ENCODE results near the gene ABCG2. TPM values are rescaled to one million over a fixed set of nuclear protein-coding genes. Genes with fewer than 3 reads are reported as not detected.
"Not testable (repeated sequence)": the region's sequence is repeated elsewhere in the genome, so short reads cannot be mapped to it uniquely, and the experiment has no call there.

The ABCG2 gene
- total RNA-seq, 2 experiments from 2014 or later = 1.1 to 1.4 TPM

DNA sequence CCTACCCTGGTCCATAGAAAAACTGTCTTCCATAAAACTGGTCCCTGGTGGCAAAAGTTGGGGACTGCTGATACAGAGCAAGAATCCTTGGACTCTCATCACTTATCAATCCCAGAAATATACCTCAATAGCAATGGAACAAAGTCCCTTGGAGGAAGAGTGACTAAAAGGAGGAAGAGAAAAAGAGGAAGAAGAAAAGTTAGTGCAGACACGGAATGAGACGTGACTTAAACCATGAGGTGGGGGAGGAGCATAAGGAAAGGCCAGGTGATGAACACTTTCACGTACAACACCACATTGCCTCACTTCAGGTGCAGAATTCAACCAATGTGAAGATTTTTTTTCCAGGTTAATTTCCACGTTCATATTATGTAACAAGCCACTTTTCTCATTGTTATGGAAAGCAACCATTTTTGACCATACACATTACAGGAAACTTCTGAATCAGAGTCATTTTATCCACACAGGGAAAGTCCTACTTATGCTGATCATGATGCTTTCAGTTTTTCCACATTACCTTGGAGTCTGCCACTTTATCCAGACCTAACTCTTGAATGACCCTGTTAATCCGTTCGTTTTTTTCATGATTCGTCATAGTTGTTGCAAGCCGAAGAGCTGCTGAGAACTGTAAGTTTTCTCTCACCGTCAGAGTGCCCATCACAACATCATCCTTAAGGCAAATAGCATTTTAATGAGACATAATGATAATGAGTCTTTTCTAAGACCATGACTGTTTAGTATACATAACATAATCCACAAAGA lies 27.7 kb downstream of the ABCG2 start:
- Mint-ChIP-seq H3K4me1 (no peaks in the 10 kb centered on the region), H3K9me3 (peaks cover 1% of the 10 kb centered on the region), H3K27ac (no peak overlapping the region), H3K27me3 (peaks cover 9% of the 10 kb centered on the region), H3K4me3 (no peak overlapping the region), H3K36me3 (ENCODE audit: low read depth) (peaks cover 1% of the 10 kb centered on the region)
- POLR2A ChIA-PET = no interaction called here
- no peak for DNase-seq
- CTCF ChIA-PET = no interaction called here

GRCh38 chr4:88130003-88130402 lies 28.4 kb downstream of the ABCG2 start:
- Mint-ChIP-seq H3K9me3 (peaks cover 4% of the 10 kb centered on the region), H3K27me3 (peaks cover 9% of the 10 kb centered on the region), H3K36me3 (ENCODE audit: low read depth) (peaks cover 1% of the 10 kb centered on the region), H3K27ac (no peak overlapping the region), H3K4me1 (no peaks in the 10 kb centered on the region), H3K4me3 (no peak overlapping the region)
- DNase-seq = no peak
- POLR2A ChIA-PET = no interaction called here
- CTCF ChIA-PET = no interaction called here

- POLR2A ChIA-PET; H3K27me3 Mint-ChIP-seq; H3K4me1 Mint-ChIP-seq; H3K36me3 Mint-ChIP-seq (ENCODE audit: low read depth); H3K27ac Mint-ChIP-seq; H3K4me3 Mint-ChIP-seq; DNase-seq: not testable (repeated sequence)
- CTCF ChIA-PET = interaction anchor here (1.3 kb wide), 1 partner anchor 11 kb away, joined by 3 read pairs; no protein-coding TSS in a partner anchor
- peaks cover 31% of the 10 kb centered on the region for H3K9me3 Mint-ChIP-seq
Observed at GRCh38 chr4:88122260-88122659, 36.2 kb downstream of the ABCG2 start.

DNA sequence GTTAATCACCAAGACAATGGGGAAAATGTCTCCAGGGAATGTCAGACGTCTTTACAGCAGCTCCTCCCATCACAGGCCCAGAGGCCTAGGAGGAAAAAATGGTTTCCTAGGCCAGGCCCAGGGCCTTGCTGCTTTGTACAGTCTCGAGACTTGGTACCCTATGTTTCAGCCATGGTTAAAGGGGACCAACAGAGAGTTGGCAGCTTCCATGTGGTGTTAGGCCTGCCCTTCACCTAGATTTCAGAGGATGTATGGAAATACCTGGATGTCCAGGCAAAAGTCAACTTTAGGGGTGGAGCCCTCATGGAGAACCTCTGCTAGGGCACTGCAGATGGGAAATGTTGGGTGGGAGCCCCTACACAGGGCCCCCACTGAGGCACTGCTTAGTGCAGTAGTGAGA lies 38.5 kb downstream of the ABCG2 start:
- Mint-ChIP-seq H3K27me3 (no peaks in the 10 kb centered on the region), H3K27ac (no peak overlapping the region), H3K36me3 (ENCODE audit: low read depth) (peaks cover 9% of the 10 kb centered on the region), H3K4me3 (no peak overlapping the region), H3K9me3 (peaks cover 28% of the 10 kb centered on the region), H3K4me1 (no peaks in the 10 kb centered on the region)
- CTCF ChIA-PET = interaction anchor here (0.7 to 0.9 kb wide), 2 partner anchors 10 to 21 kb away, joined by 3 read pairs; no protein-coding TSS in a partner anchor
- no peak for DNase-seq
- POLR2A ChIA-PET = no interaction called here

GRCh38 chr4:88115587-88115986 lies 42.9 kb downstream of the ABCG2 start:
- POLR2A ChIA-PET = interaction anchor here (0.7 kb wide), 1 partner anchor 316 kb away, joined by 3 read pairs; no protein-coding TSS in a partner anchor
- Mint-ChIP-seq H3K36me3 (ENCODE audit: low read depth) (peaks cover 8% of the 10 kb centered on the region), H3K4me3 (no peak overlapping the region), H3K9me3 (peaks cover 15% of the 10 kb centered on the region), H3K27ac (no peak overlapping the region), H3K27me3 (no peaks in the 10 kb centered on the region), H3K4me1 (no peaks in the 10 kb centered on the region)
- DNase-seq = no peak
- CTCF ChIA-PET = interaction anchor here (1.2 kb wide), 1 partner anchor 11 kb away, joined by 4 read pairs; no protein-coding TSS in a partner anchor

DNA sequence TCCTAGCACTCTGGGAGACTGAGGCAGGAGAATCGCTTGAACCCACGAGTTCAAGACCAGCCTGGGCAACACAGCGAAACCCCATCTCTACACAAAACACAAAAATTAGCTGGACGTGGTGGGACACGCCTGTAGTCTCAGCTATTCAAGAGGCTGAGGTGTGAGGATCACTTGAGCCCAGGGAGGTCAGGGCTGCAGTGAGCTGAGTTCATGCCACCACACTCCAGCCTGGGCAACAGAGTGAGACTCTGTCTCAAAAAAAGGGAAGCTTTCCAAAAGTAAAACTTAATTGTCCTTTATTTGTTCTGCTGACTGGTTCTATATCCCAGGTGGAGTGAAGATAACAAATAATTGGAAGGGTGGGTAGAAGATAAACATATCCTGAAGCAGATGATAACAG lies 45.6 kb downstream of the ABCG2 start:
- no peak for DNase-seq
- Mint-ChIP-seq H3K36me3 (ENCODE audit: low read depth) (no peaks in the 10 kb centered on the region), H3K4me3 (no peak overlapping the region), H3K27ac (no peak overlapping the region), H3K4me1 (no peaks in the 10 kb centered on the region), H3K27me3 (no peaks in the 10 kb centered on the region), H3K9me3 (no peaks in the 10 kb centered on the region)
- POLR2A ChIA-PET = no interaction called here
- CTCF ChIA-PET = interaction anchor here (1.2 kb wide), 1 partner anchor 14 kb away, joined by 3 read pairs; no protein-coding TSS in a partner anchor

GRCh38 chr4:88110826-88111225 lies 47.6 kb downstream of the ABCG2 start:
- Mint-ChIP-seq H3K27ac (no peak overlapping the region), H3K36me3 (ENCODE audit: low read depth) (no peaks in the 10 kb centered on the region), H3K4me1 (no peaks in the 10 kb centered on the region), H3K9me3 (no peaks in the 10 kb centered on the region), H3K27me3 (peaks cover under 1% of the 10 kb centered on the region), H3K4me3 (no peak overlapping the region)
- no peak for DNase-seq
- POLR2A ChIA-PET = no interaction called here
- CTCF ChIA-PET = interaction anchor here (0.5 to 1.2 kb wide), 4 partner anchors 9 to 103 kb away, joined by 3 read pairs; no protein-coding TSS in a partner anchor

GRCh38 chr4:88109123-88109881 lies 49.1 kb downstream of the ABCG2 start:
- Mint-ChIP-seq H3K9me3 (no peaks in the 10 kb centered on the region), H3K4me1 (no peaks in the 10 kb centered on the region), H3K4me3 (no peak overlapping the region), H3K36me3 (ENCODE audit: low read depth) (no peaks in the 10 kb centered on the region), H3K27ac (no peak overlapping the region), H3K27me3 (peaks cover 2% of the 10 kb centered on the region)
- DNase-seq = no peak
- ChIA-PET CTCF (interaction anchor here (0.6 to 1.2 kb wide), 4 partner anchors 11 to 249 kb away, joined by 3 to 4 read pairs (median 4); no protein-coding TSS in a partner anchor), POLR2A (no interaction called here)

GRCh38 chr4:88108747-88109122 lies 49.7 kb downstream of the ABCG2 start:
- ChIA-PET CTCF (interaction anchor here (0.6 to 1.3 kb wide), 3 partner anchors 32 to 319 kb away, joined by 3 to 4 read pairs (median 4); no protein-coding TSS in a partner anchor), POLR2A (no interaction called here)
- DNase-seq = no peak
- Mint-ChIP-seq H3K36me3 (ENCODE audit: low read depth) (no peaks in the 10 kb centered on the region), H3K27ac (no peak overlapping the region), H3K4me1 (no peaks in the 10 kb centered on the region), H3K4me3 (no peak overlapping the region), H3K9me3 (no peaks in the 10 kb centered on the region), H3K27me3 (peaks cover 2% of the 10 kb centered on the region)

GRCh38 chr4:88108108-88108465 lies 50.4 kb downstream of the ABCG2 start:
- CTCF ChIA-PET = interaction anchor here (1.3 kb wide), 1 partner anchor 32 kb away, joined by 3 read pairs; no protein-coding TSS in a partner anchor
- POLR2A ChIA-PET; H3K4me3 Mint-ChIP-seq; H3K27ac Mint-ChIP-seq; DNase-seq; H3K4me1 Mint-ChIP-seq; H3K27me3 Mint-ChIP-seq; H3K9me3 Mint-ChIP-seq; H3K36me3 Mint-ChIP-seq (ENCODE audit: low read depth): not testable (repeated sequence)

GRCh38 chr4:88107406-88108107 lies 50.9 kb downstream of the ABCG2 start:
- CTCF ChIA-PET = interaction anchor here (1.3 kb wide), 1 partner anchor 33 kb away, joined by 3 read pairs; no protein-coding TSS in a partner anchor
- POLR2A ChIA-PET = no interaction called here

DNA sequence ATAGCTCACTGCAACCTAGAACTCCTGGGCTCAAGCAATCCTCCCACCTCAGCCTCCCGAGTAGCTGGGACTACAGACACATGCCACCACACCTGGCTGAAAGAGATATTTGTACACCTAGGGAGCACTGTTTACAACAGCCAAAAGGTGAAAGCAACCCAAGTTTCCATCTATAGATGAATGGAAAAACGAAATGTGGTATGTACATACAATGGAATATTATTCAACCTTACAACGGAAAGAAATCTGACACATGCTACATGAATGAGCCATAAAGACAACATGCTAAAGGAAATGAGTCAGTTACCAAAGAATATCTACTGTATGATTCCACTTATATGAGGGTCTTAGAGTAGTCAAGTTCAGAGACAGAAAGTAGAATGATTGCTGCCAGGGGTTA lies 52.2 kb downstream of the ABCG2 start:
- Mint-ChIP-seq H3K9me3 (no peaks in the 10 kb centered on the region), H3K27me3 (peaks cover 7% of the 10 kb centered on the region), H3K4me3 (no peak overlapping the region), H3K27ac (no peak overlapping the region), H3K4me1 (no peaks in the 10 kb centered on the region), H3K36me3 (ENCODE audit: low read depth) (no peaks in the 10 kb centered on the region)
- ChIA-PET POLR2A (no interaction called here), CTCF (no interaction called here)
- no peak for DNase-seq

More at GRCh38 chr4:88107406-88108107, 50.9 kb downstream of the ABCG2 start:
- no peak for DNase-seq
- no peaks in the 10 kb centered on the region for H3K9me3 Mint-ChIP-seq
- H3K27me3 Mint-ChIP-seq = peaks cover 5% of the 10 kb centered on the region
- H3K4me1 Mint-ChIP-seq = no peaks in the 10 kb centered on the region
- no peak overlapping the region for H3K27ac Mint-ChIP-seq
- H3K4me3 Mint-ChIP-seq = no peak overlapping the region
- H3K36me3 Mint-ChIP-seq (ENCODE audit: low read depth) = no peaks in the 10 kb centered on the region

Measured in activated CD4-positive, alpha-beta T cell treated with anti-CD3 and anti-CD28 coated beads, Interleukin-2, amount 10 ng/mL, durations not matched to agents 7 days and 5 days (primary cell).